ENCODE measurements around the gene TRPC3. TPM values are rescaled to one million over a fixed set of nuclear protein-coding genes. Genes with fewer than 3 reads are reported as not detected.

The TRPC3 gene
- total and polyA plus RNA-seq, 8 donors = 0.76 to 8.1 (median 6.0) TPM

DNA sequence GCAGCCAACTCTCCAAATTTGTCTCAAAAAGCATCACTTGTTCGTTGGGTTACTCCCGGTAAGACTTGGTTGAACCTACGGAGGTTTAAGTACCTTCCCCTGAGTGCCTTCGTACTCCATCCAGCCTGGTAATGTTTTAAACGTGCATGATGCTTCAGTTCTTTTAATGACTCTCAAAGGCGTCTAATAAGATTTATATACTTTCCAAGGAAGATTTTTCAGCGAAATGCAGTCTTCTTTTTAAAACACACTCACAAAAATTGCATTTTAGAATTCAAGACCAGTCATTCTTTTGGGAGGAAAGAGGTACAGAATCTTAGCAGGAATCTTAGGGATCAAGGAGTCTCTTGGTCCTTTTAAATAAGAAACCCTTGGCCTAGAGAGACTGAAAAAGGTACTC is 430 bp upstream of the TRPC3 start:
- Histone ChIP-seq H3K27me3 (peaks cover 24 to 74% of the 10 kb centered on the region in 2 donors), H3K4me1 (peaks cover 0 to 25% of the 10 kb centered on the region in 2 donors), H3K36me3 (no peaks in the 10 kb centered on the region), H3K4me3 (peak overlapping the region; percentile 49 to 51), H3K9me3 (no peaks in the 10 kb centered on the region), H3K27ac (no peak overlapping the region)
- TF ChIP-seq, protein P1, sequence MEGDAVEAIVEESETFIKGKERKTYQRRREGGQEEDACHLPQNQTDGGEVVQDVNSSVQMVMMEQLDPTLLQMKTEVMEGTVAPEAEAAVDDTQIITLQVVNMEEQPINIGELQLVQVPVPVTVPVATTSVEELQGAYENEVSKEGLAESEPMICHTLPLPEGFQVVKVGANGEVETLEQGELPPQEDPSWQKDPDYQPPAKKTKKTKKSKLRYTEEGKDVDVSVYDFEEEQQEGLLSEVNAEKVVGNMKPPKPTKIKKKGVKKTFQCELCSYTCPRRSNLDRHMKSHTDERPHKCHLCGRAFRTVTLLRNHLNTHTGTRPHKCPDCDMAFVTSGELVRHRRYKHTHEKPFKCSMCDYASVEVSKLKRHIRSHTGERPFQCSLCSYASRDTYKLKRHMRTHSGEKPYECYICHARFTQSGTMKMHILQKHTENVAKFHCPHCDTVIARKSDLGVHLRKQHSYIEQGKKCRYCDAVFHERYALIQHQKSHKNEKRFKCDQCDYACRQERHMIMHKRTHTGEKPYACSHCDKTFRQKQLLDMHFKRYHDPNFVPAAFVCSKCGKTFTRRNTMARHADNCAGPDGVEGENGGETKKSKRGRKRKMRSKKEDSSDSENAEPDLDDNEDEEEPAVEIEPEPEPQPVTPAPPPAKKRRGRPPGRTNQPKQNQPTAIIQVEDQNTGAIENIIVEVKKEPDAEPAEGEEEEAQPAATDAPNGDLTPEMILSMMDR (IDR thresholded peaks at IDR 0.05) = no peak
- intact Hi-C loops (cut with DNase I) = no loop called here
- ATAC-seq (no peak), DNase-seq (no peak)

DNA sequence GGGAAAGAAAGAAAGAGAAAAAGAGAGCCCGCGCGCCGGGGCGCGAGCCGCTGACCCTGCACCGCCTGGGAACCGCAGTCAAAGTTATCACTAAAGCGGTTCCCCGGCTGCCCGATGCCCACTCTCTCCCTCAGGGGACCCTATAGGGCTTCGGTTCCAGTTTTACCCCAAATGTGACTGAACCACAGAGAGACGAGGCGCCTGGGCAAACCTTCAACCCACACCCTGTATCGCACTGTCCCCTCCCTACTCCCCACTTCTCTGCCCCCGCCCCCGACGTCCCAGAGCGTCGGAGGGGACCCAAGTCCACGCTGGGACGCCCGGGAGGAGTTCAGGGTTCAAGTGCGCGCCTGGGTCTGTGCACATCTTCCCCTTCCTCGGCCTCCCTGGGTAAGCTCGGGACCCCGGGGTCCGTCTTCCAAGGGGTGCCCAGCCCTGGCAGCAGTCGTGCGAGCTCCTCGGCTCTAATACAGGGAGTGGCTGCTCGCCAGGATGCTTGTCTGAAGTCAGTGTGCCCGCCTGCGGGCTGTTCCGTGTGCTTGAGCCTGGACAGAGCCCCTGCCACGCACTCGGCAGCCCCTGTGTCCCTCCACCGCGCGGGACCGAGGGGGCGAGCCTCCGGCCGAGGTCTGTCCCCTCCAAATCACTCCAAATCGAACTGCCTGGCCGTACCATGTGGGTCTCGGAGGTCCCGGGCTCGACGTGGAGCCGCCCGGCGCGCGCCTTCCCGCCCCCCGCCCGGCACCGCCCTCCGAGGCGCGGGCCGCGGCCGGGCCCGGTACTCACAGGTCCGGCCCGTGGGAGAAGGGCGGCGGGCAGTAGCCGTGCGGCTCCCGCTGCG is 960 bp downstream of the TRPC3 start:
- TF ChIP-seq, protein P1 (IDR thresholded peaks at IDR 0.05) = no peak
- peak overlapping the region in 1 of 2 donors; percentile 13 for H3K27ac ChIP-seq
- peak; percentile 32 to 77 (median 49) for DNase-seq
- peaks cover 0 to 25% of the 10 kb centered on the region in 2 donors for H3K4me1 ChIP-seq
- intact Hi-C loops (cut with DNase I) = no loop called here
- peaks cover 24 to 74% of the 10 kb centered on the region in 2 donors for H3K27me3 ChIP-seq
- ATAC-seq = peak; percentile 65
- H3K9me3 ChIP-seq = no peaks in the 10 kb centered on the region
- H3K36me3 ChIP-seq = no peaks in the 10 kb centered on the region
- H3K4me3 ChIP-seq = peak overlapping the region; percentile 49 to 51

DNA sequence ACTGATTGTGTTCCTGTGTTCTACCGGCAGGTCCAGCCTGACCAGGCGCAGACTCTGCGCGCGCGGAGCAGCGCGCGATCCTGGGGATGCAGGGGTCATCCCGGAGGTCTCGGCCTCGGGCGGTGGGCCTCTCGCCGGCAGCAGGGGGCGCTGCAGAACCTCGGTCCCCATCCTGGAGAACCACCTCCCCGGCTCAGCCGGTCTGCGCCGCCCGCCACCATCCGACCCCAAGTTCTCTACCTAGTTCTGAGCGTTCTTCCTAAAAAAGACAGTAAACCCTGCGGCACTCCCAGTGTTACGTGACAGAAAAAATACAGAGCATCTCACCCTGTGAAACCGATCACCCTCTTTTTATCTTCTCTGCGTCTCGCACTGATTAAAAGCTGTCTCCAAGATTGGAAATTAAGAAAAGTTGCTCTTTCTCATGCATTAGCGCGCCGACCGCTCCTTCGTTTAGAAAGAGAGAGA is 1.6 kb downstream of the TRPC3 start:
- peaks cover 24 to 80% of the 10 kb centered on the region in 2 donors for H3K27me3 ChIP-seq
- H3K9me3 ChIP-seq = no peaks in the 10 kb centered on the region
- peak overlapping the region in 1 of 2 donors; percentile 13 for H3K27ac ChIP-seq
- ATAC-seq (peak; percentile 96), DNase-seq (peak; percentile 75 to 92 (median 86))
- H3K36me3 ChIP-seq = no peaks in the 10 kb centered on the region
- H3K4me1 ChIP-seq = peaks cover 0 to 25% of the 10 kb centered on the region in 2 donors
- intact Hi-C loops (cut with DNase I) = no loop called here
- H3K4me3 ChIP-seq = peak overlapping the region; percentile 49 to 51
- TF ChIP-seq, protein P1 (IDR thresholded peaks at IDR 0.05) = peak; percentile 64 to 76

DNA sequence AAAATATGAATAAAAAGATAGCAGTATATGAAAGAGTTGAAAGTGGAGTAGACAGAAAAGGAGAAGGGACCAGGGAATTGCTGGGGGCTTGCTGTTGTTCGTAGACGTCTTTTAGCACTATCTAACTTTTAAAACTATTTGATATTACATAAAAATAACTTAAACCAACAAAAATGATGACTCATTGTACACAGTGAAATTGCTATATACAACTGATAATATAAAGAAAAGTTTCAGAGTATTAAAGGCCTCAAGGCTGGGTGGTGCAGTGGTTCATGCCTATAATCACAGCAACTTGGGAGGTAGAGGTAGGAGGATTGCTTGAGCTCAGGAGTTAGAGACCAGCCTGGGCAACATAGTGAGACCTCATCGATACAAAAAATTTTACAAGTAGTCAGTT is 5.2 kb downstream of the TRPC3 start:
- ATAC-seq = no peak

DNA sequence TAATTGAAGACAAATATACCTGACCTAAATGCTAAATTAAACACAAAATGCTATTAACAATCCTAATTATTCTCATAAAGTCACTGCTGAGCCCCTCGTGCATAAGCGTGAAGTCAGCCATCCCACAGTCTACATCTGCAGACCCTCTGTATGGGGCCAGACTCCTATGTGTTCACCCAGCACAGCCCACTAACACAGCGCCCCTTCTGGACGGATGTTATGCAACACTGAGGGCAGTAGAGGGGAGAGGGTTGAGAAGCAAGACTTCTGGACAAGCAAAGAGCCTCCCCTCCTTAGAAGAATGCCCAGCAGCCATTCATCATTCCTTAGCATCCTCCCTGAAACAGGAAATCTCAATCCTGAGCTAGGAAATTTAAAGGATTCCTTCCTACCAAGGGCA is 7.9 kb downstream of the TRPC3 start:
- intact Hi-C loops (cut with DNase I) = no loop called here
- no peak for DNase-seq
- Histone ChIP-seq H3K36me3 (no peaks in the 10 kb centered on the region), H3K27me3 (peaks cover 3 to 72% of the 10 kb centered on the region in 2 donors), H3K4me3 (no peak overlapping the region), H3K4me1 (no peaks in the 10 kb centered on the region), H3K9me3 (no peaks in the 10 kb centered on the region), H3K27ac (no peak overlapping the region)
- ATAC-seq = no peak
- TF ChIP-seq, protein P1 (IDR thresholded peaks at IDR 0.05) = no peak

More for the DNA sequence above, 5.2 kb downstream of the TRPC3 start:
- no peak overlapping the region for H3K27ac ChIP-seq
- TF ChIP-seq, protein P1 (IDR thresholded peaks at IDR 0.05) = no peak
- no peak overlapping the region for H3K4me3 ChIP-seq
- no peaks in the 10 kb centered on the region for H3K36me3 ChIP-seq
- DNase-seq = no peak
- H3K9me3 ChIP-seq = no peaks in the 10 kb centered on the region
- peaks cover 19 to 74% of the 10 kb centered on the region in 2 donors for H3K27me3 ChIP-seq
- H3K4me1 ChIP-seq = peaks cover 0 to 19% of the 10 kb centered on the region in 2 donors
- intact Hi-C loops (cut with DNase I) = no loop called here

Data from left lung (tissue), 10 donors.